ENCODE results near the gene CLPTM1L. TPM values are rescaled to one million over a fixed set of nuclear protein-coding genes. Genes with fewer than 3 reads are reported as not detected.

Gene CLPTM1L
- total RNA-seq, 2 experiments from 2014 or later = 395 TPM

DNA sequence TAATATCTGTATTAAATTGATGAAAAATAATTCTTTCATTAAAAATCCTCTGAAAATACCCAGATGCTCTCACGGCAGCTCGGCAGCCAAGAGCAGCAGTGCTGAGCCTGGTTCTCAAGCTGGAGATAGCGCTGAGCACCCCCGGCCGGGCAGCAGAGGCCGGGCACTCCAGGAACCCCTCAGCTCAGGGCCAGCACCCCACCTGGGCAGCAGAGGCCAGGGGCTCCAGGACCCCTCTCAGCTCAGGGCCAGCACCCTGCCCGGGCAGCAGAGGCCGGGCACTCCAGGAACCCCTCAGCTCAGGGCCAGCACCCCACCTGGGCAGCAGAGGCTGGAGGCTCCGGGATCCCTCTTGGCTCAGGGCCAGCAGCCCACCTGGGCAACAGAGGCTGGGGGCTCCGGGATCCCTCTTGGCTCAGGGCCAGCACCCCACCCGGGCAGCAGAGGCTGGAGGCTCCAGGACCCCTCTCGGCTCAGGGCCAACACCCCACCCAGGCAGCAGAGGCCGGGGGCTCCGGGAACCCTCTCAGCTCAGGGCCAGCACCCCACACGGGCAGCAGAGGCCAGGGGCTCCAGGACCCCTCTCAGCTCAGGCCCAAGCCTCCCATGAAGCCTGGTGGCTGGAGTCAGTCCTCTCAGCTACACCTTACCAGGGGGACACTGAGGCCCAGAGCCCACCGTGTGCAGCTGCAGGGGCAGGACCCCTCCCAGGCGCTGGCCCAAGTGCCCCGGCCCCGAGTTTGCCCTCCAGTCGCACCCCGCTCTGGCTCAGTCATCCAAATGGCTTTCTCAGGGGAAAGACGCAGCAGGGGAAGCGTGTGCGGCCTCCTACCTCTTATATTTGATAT, 21.7 kb downstream of the CLPTM1L start:
- CTCF ChIA-PET (ENCODE audit: unreplicated experiment) = interaction anchor here (0.6 kb wide), 1 partner anchor 30 kb away, joined by 4 read pairs; no protein-coding TSS in a partner anchor
- Histone ChIP-seq H3K4me3 (ENCODE audit: low read depth, low read length, poor library complexity, severe bottlenecking) (no peak overlapping the region), H3K9me3 (ENCODE audit: low read length) (no peaks in the 10 kb centered on the region), H3K27ac (ENCODE audit: low read depth, low read length, poor library complexity, severe bottlenecking) (no peak overlapping the region), H2AFZ (ENCODE audit: low read length) (no peak overlapping the region), H3K9me2 (ENCODE audit: insufficient read depth, low read length) (no peaks in the 10 kb centered on the region), H3K79me2 (ENCODE audit: insufficient read depth, low read depth, low read length) (no peaks in the 10 kb centered on the region), H3K4me1 (ENCODE audit: insufficient read depth, low read length, poor library complexity, severe bottlenecking) (peaks cover 3% of the 10 kb centered on the region), H3K36me3 (ENCODE audit: insufficient read depth, low read length) (peaks cover 87% of the 10 kb centered on the region), H3K4me2 (ENCODE audit: low read length) (no peak overlapping the region), H4K20me1 (ENCODE audit: insufficient read depth, low read length) (no peaks in the 10 kb centered on the region; the same call in 1 of the 2 replicates)
- no TSS peak for BruUV-seq (replicated peaks)
- intact Hi-C loops (cut with micrococcal nuclease; ENCODE audit: unreplicated experiment) = no loop called here
- no peak for DNase-seq (ENCODE audit: low spot score)
- POLR2A ChIA-PET = no interaction called here
- no peak for TF ChIP-seq EZH2phosphoT487 (IDR thresholded peaks at IDR 0.05; ENCODE audit: borderline replicate concordance, low read depth, low read length)
- TF ChIP-seq, protein P1, sequence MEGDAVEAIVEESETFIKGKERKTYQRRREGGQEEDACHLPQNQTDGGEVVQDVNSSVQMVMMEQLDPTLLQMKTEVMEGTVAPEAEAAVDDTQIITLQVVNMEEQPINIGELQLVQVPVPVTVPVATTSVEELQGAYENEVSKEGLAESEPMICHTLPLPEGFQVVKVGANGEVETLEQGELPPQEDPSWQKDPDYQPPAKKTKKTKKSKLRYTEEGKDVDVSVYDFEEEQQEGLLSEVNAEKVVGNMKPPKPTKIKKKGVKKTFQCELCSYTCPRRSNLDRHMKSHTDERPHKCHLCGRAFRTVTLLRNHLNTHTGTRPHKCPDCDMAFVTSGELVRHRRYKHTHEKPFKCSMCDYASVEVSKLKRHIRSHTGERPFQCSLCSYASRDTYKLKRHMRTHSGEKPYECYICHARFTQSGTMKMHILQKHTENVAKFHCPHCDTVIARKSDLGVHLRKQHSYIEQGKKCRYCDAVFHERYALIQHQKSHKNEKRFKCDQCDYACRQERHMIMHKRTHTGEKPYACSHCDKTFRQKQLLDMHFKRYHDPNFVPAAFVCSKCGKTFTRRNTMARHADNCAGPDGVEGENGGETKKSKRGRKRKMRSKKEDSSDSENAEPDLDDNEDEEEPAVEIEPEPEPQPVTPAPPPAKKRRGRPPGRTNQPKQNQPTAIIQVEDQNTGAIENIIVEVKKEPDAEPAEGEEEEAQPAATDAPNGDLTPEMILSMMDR (conservative IDR thresholded peaks at IDR 0.05; ENCODE audit: low read length) = no peak

DNA sequence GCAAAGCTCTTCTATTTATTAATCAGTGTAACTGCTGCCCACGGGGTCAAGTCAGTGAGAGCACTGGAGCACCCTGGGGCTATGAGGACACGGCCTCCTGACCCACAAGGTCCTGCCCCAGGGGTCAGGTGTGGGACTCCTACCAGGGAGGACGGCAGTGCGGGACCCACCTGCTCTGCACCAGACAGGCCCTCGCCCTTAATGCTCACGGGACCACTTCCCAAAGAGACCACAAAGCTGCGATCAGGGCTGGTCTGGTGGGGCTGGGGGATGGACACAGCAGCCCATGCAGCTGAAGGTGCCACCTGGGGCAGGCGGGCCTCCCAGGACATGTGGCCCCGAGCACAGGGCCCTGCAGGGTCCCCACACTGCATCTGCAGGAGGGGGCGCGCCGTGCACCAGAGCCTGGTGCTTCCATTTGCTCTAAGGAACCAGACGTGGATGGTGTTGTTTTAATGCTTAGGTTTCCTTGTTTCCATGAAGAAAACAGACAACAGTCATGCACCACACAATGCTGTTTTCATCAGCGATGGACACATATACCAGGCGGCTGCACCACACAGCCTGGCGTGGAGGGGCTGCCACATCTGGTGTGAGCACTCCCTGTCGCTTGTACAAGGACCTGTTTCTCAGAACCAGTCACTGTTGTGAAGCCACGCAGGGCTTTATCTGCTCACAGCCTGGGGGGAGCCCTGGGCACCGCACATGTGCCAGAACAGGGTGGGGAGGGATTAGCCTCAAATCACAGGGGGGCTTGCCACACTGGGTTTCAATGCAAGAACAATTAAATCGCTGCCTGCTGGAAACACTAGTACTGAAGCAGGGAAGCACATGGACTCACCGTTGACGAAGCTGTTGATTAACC, 22.6 kb downstream of the CLPTM1L start:
- Histone ChIP-seq H2AFZ (ENCODE audit: low read length) (no peak overlapping the region), H3K9me3 (ENCODE audit: low read length) (no peaks in the 10 kb centered on the region), H3K9me2 (ENCODE audit: insufficient read depth, low read length) (no peaks in the 10 kb centered on the region), H3K4me3 (ENCODE audit: low read depth, low read length, poor library complexity, severe bottlenecking) (no peak overlapping the region), H4K20me1 (ENCODE audit: insufficient read depth, low read length) (no peaks in the 10 kb centered on the region; the same call in 1 of the 2 replicates), H3K27ac (ENCODE audit: low read depth, low read length, poor library complexity, severe bottlenecking) (no peak overlapping the region), H3K79me2 (ENCODE audit: insufficient read depth, low read depth, low read length) (no peaks in the 10 kb centered on the region), H3K36me3 (ENCODE audit: insufficient read depth, low read length) (peaks cover 96% of the 10 kb centered on the region), H3K4me2 (ENCODE audit: low read length) (no peak overlapping the region), H3K4me1 (ENCODE audit: insufficient read depth, low read length, poor library complexity, severe bottlenecking) (peaks cover 12% of the 10 kb centered on the region)
- no TSS peak for BruUV-seq (replicated peaks)
- ChIA-PET POLR2A (no interaction called here), CTCF (ENCODE audit: unreplicated experiment) (no interaction called here)
- no peak for DNase-seq (ENCODE audit: low spot score)
- TF ChIP-seq, protein P1 (conservative IDR thresholded peaks at IDR 0.05; ENCODE audit: low read length) = no peak
- TF ChIP-seq EZH2phosphoT487 (IDR thresholded peaks at IDR 0.05; ENCODE audit: borderline replicate concordance, low read depth, low read length) = no peak
- intact Hi-C loops (cut with micrococcal nuclease; ENCODE audit: unreplicated experiment) = no loop called here
